Smooth muscle cell (in vitro differentiated cells): Measurements from ENCODE around the gene RBBP6. TPM values are rescaled to one million over a fixed set of nuclear protein-coding genes. Genes with fewer than 3 reads are reported as not detected.

ENCODE experiments used
- DNase-seq: peaks from one replicate; lab custom pipeline; 2025; ENCODE audit not compliant: unreplicated experiment; lab: John Stamatoyannopoulos, UW
- H2AFZ ChIP-seq: fragments of 200-600 bp; sonication (generic); 2 replicates; pipeline ENCODE4 v1.6.0; 2016; ENCODE audit warnings: antibody characterized with exemption, low read depth, mild to moderate bottlenecking
- H3F3A ChIP-seq: fragments of 200-600 bp; sonication (generic); 2 replicates; pipeline ENCODE4 v1.6.0; 2017; ENCODE audit warnings: antibody characterized with exemption, low read depth
- H3K27ac ChIP-seq: fragments of 200-600 bp; sonication (generic); 2 replicates; pipeline ENCODE4 v1.5.1; 2016; ENCODE audit warnings: low read depth, mild to moderate bottlenecking
- H3K27me3 ChIP-seq: fragments of 200-600 bp; sonication (generic); 2 replicates; pipeline ENCODE4 v1.6.1; 2016; ENCODE audit warnings: low read depth, mild to moderate bottlenecking
- H3K36me3 ChIP-seq: fragments of 200-600 bp; sonication (generic); 2 replicates; pipeline ENCODE4 v1.5.1; 2016; ENCODE audit warnings: low read depth
- H3K4me1 ChIP-seq: fragments of 200-600 bp; sonication (generic); 2 replicates; pipeline ENCODE4 v1.5.1; 2016; ENCODE audit warnings: low read depth
- H3K4me2 ChIP-seq: fragments of 200-600 bp; sonication (generic); 2 replicates; pipeline ENCODE4 v1.6.0; 2016; ENCODE audit warnings: mild to moderate bottlenecking
- H3K4me3 ChIP-seq: fragments of 200-600 bp; sonication (generic); 2 replicates; pipeline ENCODE4 v1.5.1; 2016; ENCODE audit warnings: mild to moderate bottlenecking
- H3K79me2 ChIP-seq: fragments of 200-600 bp; sonication (generic); 2 replicates; pipeline ENCODE4 v1.6.0; 2016; ENCODE audit warnings: low read depth, mild to moderate bottlenecking
- H3K9ac ChIP-seq: fragments of 200-600 bp; sonication (generic); 2 replicates; pipeline ENCODE4 v1.6.0; 2016; ENCODE audit warnings: low read depth
- H3K9me3 ChIP-seq: fragments of 200-600 bp; sonication (generic); replicated peaks from 2 replicates; pipeline ENCODE4 v1.5.1; 2016; ENCODE audit warnings: low read depth
- H4K20me1 ChIP-seq: fragments of 200-600 bp; sonication (generic); 2 replicates; pipeline ENCODE4 v1.6.0; 2016; ENCODE audit warnings: low read depth
- CTCF ChIP-seq: fragments of 200-600 bp; sonication (generic); IDR thresholded peaks from 2 replicates; pipeline ENCODE4 v1.5.1; 2017; ENCODE audit warnings: borderline replicate concordance, mild to moderate bottlenecking, antibody characterized with exemption; ENCODE audit not compliant: insufficient read depth, poor library complexity, severe bottlenecking
- WGBS: methylation state at CpG from one replicate; pipeline ENCODE4 v1.1.7; 2016; ENCODE audit warnings: low lambda C conversion rate; 5-methylcytosine and 5-hydroxymethylcytosine counted together
- polyA plus RNA-seq: library from polyadenylated mRNA; unstranded; fragments of >200 nt; fragmentation: Nextera tagmentation; extraction: Ambion mirVana; gene quantifications from 2 replicates; pipeline ENCODE4 v1.2.1, GENCODE V29; 2016
- total RNA-seq: library from RNA; depleted of rRNA; stranded (reverse); fragments of >200 nt; gene quantifications from 2 replicates; pipeline ENCODE4 v1.2.3, GENCODE V29; 2014

RBBP6 gene
- total and polyA plus RNA-seq, 2 experiments from 2014 or later = 40.4 to 70.2 TPM

DNA sequence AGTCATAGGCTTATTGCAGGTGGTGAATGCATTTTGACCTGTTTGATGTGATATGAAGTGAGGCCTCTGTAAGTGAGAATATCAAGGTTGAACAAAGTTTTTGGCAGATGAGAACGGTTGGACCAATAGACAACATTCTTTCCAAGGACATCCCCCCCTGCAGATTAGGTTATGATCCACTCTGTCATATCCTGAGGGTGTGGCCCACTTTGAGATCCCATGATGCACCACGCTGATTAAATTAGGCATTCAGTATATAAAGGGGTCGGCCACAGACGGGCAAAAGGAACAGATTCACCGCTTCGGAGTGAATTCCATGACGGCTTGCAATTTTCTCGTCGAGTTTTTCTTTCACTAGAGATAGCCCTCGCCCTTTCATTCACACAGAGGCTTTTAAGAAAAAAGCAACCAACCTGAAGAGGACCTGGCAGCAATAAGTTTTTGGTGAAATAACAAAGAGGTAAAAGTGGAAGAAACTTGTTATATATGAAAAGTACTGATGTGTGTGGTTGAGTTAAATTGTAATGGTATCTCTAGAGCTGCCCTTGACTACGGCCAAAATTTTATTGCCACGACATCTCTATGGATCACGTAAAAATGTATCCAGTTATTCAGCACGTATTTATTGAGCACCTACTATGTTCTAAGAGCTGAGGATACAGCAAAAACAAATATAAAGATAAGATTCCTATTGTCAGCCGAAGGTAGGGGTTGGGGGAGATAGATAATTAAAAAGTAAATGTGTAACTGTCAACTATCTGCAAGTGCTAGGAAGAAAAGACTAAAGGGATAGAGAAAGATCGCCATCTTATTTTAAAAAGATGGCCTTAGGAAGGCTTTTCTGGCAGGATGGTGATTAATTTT lies 1.7 kb upstream of the RBBP6 start:
- H3K27ac ChIP-seq = no peak overlapping the region
- no peak overlapping the region for H3K4me2 ChIP-seq
- no peak overlapping the region for H3K9ac ChIP-seq
- H4K20me1 ChIP-seq = peaks cover 29% of the 10 kb centered on the region
- H3K79me2 ChIP-seq = peaks cover 32% of the 10 kb centered on the region
- no peak overlapping the region for H3K4me3 ChIP-seq
- peaks cover 14% of the 10 kb centered on the region for H3K4me1 ChIP-seq
- no peaks in the 10 kb centered on the region for H3K9me3 ChIP-seq
- no peak for DNase-seq
- 91% methylated on average over 16 of the region's 16 CpGs for WGBS
- H3F3A ChIP-seq = peaks cover 3% of the 10 kb centered on the region
- TF ChIP-seq CTCF = no peak
- H3K36me3 ChIP-seq = no peaks in the 10 kb centered on the region
- H3K27me3 ChIP-seq = no peaks in the 10 kb centered on the region
- H2AFZ ChIP-seq = no peak overlapping the region

GRCh38 chr16:24538756-24539294 lies 541 bp upstream of the RBBP6 start:
- H4K20me1 ChIP-seq = peaks cover 40% of the 10 kb centered on the region
- peak overlapping the region; percentile 96 for H3K4me3 ChIP-seq
- H3K36me3 ChIP-seq = no peaks in the 10 kb centered on the region
- peak overlapping the region; percentile 86 for H3K4me2 ChIP-seq
- H3K9ac ChIP-seq = peak overlapping the region; percentile 100
- H3K9me3 ChIP-seq = no peaks in the 10 kb centered on the region
- peaks cover 22% of the 10 kb centered on the region for H3K4me1 ChIP-seq
- peak overlapping the region; percentile 90 for H2AFZ ChIP-seq
- peaks cover 43% of the 10 kb centered on the region for H3K79me2 ChIP-seq
- 22% methylated on average over 11 of the region's 11 CpGs for WGBS
- peak overlapping the region; percentile 100 for H3K27ac ChIP-seq
- no peak for DNase-seq
- no peak for TF ChIP-seq CTCF
- H3F3A ChIP-seq = peaks cover 3% of the 10 kb centered on the region
- no peaks in the 10 kb centered on the region for H3K27me3 ChIP-seq

DNA sequence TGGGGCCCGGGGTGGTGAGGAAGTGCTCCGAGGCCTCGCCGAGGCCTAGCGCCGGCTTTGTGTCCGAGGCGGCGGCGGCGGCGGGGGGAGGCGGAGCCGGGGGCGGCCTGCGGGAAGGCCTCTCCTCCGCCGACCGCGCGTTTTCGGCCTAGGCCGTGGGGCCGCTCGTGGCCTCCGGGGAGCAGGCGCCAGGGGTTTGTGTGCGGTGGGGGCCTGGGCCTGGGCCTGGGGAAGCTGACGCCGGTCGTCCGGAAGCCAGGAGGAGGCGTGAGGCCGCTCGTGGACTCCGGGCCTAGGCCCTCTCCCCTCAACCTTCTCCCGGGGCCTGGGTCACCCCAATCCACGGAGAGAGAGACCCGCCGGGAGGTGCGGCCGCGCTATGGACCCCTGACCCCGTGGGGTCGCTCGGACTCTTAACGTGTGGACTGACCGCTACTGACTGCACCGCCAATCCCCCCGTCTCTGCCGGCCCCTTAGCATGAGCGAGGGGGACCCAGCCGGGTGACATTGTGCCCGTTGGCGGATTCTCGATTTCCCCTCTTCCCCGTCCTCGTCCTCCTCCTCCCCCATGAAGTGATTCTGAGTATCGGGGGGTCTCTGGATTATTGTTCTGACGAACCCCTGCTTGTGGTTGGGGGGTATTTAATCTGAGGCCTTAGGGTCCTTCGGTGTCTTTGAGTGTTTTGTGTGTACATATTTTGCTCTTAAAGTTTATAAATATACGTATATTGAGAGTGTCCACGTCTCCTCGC lies 660 bp downstream of the RBBP6 start:
- Histone ChIP-seq H2AFZ (peak overlapping the region; percentile 73), H3F3A (peaks cover 3% of the 10 kb centered on the region), H3K4me1 (peaks cover 22% of the 10 kb centered on the region), H3K9me3 (no peaks in the 10 kb centered on the region), H4K20me1 (peaks cover 52% of the 10 kb centered on the region), H3K4me2 (peak overlapping the region; percentile 88), H3K4me3 (peak overlapping the region; percentile 96), H3K27ac (peak overlapping the region; percentile 100), H3K27me3 (no peaks in the 10 kb centered on the region), H3K9ac (peak overlapping the region; percentile 100), H3K79me2 (peaks cover 55% of the 10 kb centered on the region), H3K36me3 (no peaks in the 10 kb centered on the region)
- no peak for DNase-seq
- under 1% methylated on average over 44 of the region's 64 CpGs for WGBS
- TF ChIP-seq CTCF = no peak
